Body of pancreas (tissue), 4 donors: Measurements from ENCODE around the gene UROS.

Source experiments
- CTCF ChIP-seq, 7 experiments: fragments of 450-650 bp in 4 of 7; fragments of 200-600 bp in 3 of 7; sonication (generic) in 3 of 7; IDR thresholded peaks; one replicate each; pipeline ENCODE4 v1.5.1; 2016 to 2019; ENCODE audit warnings: antibody characterized with exemption in 7 of 7
- POLR2A ChIP-seq, 3 donors: fragments of 450-650 bp; IDR thresholded peaks; one replicate each; pipeline ENCODE4 v1.6.1; 2016; ENCODE audit warnings: antibody characterized with exemption in 3 of 3, mild to moderate bottlenecking in 2 of 3

- no peak for TF ChIP-seq POLR2A (IDR thresholded peaks at IDR 0.05)
- no peak for TF ChIP-seq CTCF (IDR thresholded peaks at IDR 0.05)
Observed at GRCh38 chr10:125756853-125757487, 66.1 kb downstream of the UROS start.
